GM19239 (cell line): Measurements from ENCODE around the gene FYB1.

Experiments
- DNase-seq: peaks from one replicate; pipeline ENCODE4 v3.0.0; 2011; ENCODE audit warnings: low spot score; ENCODE audit not compliant: insufficient read length
- FAIRE-seq: peaks from 2 replicates; lab custom pipeline; 2011; peaks lifted over from hg19 to GRCh38; lab: Jason Lieb, UNC

FYB1 gene

GRCh38 chr5:39062530-39062929 lies 156.8 kb downstream of the FYB1 start:
- FAIRE-seq: no peak
- DNase-seq: no peak

GRCh38 chr5:39062104-39062503 lies 157.3 kb downstream of the FYB1 start:
- DNase-seq: no peak
- FAIRE-seq: no peak

GRCh38 chr5:39059064-39059463 lies 160.3 kb downstream of the FYB1 start:
- FAIRE-seq (peak; percentile 23), DNase-seq (no peak)

- FAIRE-seq (peak; percentile 42), DNase-seq (no peak)
Observed at GRCh38 chr5:39058178-39058921, 161.0 kb downstream of the FYB1 start.

- peak; percentile 35 for FAIRE-seq
- no peak for DNase-seq
Observed at GRCh38 chr5:39057734-39058133, 161.6 kb downstream of the FYB1 start.

- DNase-seq (no peak), FAIRE-seq (no peak)
Observed at GRCh38 chr5:39055768-39056398, 163.5 kb downstream of the FYB1 start.
